DND-41 (cell line): ENCODE results near the gene ATP6V0E1.

Experiments used
- CTCF ChIP-seq: IDR thresholded peaks from 2 replicates; pipeline ENCODE4 v1.5.1; 2012; ENCODE audit warnings: borderline replicate concordance, low read length, moderate library complexity, mild to moderate bottlenecking; ENCODE audit not compliant: poor library complexity, severe bottlenecking; ENCODE audit errors: extremely low read depth
- EZH2 ChIP-seq: IDR thresholded peaks from 3 replicates; pipeline ENCODE4 v1.6.1; 2012; ENCODE audit warnings: borderline replicate concordance, low read depth, mild to moderate bottlenecking, moderate library complexity, low read length, inconsistent platforms; ENCODE audit not compliant: severe bottlenecking

- TF ChIP-seq CTCF (no peak), EZH2 (no peak)
These were observed 27.2 kb downstream of the ATP6V0E1 start for GRCh38 chr5:173010547-173011464.
